HEK293T (cell line): ENCODE results near the gene STK38L.

Source experiments
- ARNT ChIP-seq: fragments of 450-650 bp; IDR thresholded peaks from 2 replicates; pipeline ENCODE4 v1.6.1; 2017; ENCODE audit warnings: mild to moderate bottlenecking
- BHLHE40 ChIP-seq: fragments of 450-650 bp; IDR thresholded peaks from 2 replicates; pipeline ENCODE4 v1.6.1; 2016; ENCODE audit warnings: mild to moderate bottlenecking, moderate library complexity, borderline replicate concordance
- LEF1 ChIP-seq: fragments of 450-650 bp; IDR thresholded peaks from 2 replicates; pipeline ENCODE4 v1.6.1; 2017; ENCODE audit warnings: mild to moderate bottlenecking, borderline replicate concordance
- ZNF384 ChIP-seq: fragments of 450-650 bp; IDR thresholded peaks from 2 replicates; pipeline ENCODE4 v1.6.1; 2016

GRCh38 chr12:27233814-27234213 is 10.3 kb upstream of the STK38L start:
- TF ChIP-seq LEF1: no peak
- TF ChIP-seq ARNT: no peak
- no peak for TF ChIP-seq ZNF384
- no peak for TF ChIP-seq BHLHE40
